HepG2 (cell line): Measurements from ENCODE around the gene C15orf62. TPM values are rescaled to one million over a fixed set of nuclear protein-coding genes. Genes with fewer than 3 reads are reported as not detected.
A peak's percentile ranks its signal among the peaks of the same experiment; 100 is the strongest.

ENCODE experiments used
- ATAC-seq: fragments of 200-7000 bp; cut with Tn5 transposase; 3 replicates; pipeline ENCODE4 v1.9.1; 2020; ENCODE audit warnings: mild to moderate bottlenecking, moderate library complexity
- BruUV-seq: library from RNA; stranded (reverse); fragments of 400-500 nt; replicated peaks from 2 replicates; lab custom pipeline; 2021; lab: Mats Ljungman, UMichigan
- CTCF ChIA-PET: fragments of 300-600 bp; formaldehyde crosslinking; extraction: SDS; loops from one replicate; lab custom pipeline; 2021; ENCODE audit warnings: low total read pairs, inconsistent platforms, low intra/inter-chr PET ratio; lab: Yijun Ruan, JAX
- POLR2A ChIA-PET: fragments of 350-600 bp; sonication (Branson Sonifier 250); formaldehyde crosslinking; loops from one replicate; lab custom pipeline; 2020; ENCODE audit warnings: antibody characterized with exemption, inconsistent platforms; lab: Yijun Ruan, JAX
- DNase-seq: peaks from one replicate; pipeline ENCODE4 v3.0.0-alpha.2; 2015; ENCODE audit warnings: low spot score
- FAIRE-seq: peaks from 3 replicates; lab custom pipeline; 2011; peaks lifted over from hg19 to GRCh38; lab: Jason Lieb, UNC
- H2AFZ ChIP-seq: one replicate; pipeline ENCODE4 v1.6.1; 2011; ENCODE audit warnings: low read length, inconsistent platforms
- H3K27ac ChIP-seq: fragments of 300-600 bp; 3 replicates; pipeline ENCODE4 v1.8.0; 2011; ENCODE audit warnings: mixed run types, mild to moderate bottlenecking, mixed read lengths, low read length, inconsistent platforms; ENCODE audit not compliant: insufficient read depth; ENCODE audit errors: extremely low read length
- H3K27me3 ChIP-seq, 2 experiments: fragments of 200-600 bp in 1 of 2; 2 replicates in 1 of 2; 3 replicates in 1 of 2; pipeline versions ENCODE4 v1.6.0 to v1.8.0; 2011; ENCODE audit warnings: low read length in 2 of 2, mild to moderate bottlenecking in 2 of 2, moderate library complexity in 2 of 2, inconsistent platforms in 1 of 2; ENCODE audit not compliant: insufficient read depth in 2 of 2, control insufficient read depth in 1 of 2
- H3K36me3 ChIP-seq, 2 experiments: fragments of 200-600 bp in 1 of 2; replicated peaks in 1 of 2; 2 replicates in 1 of 2; 3 replicates in 1 of 2; pipeline versions ENCODE4 v1.5.1 to v1.8.0; 2011; ENCODE audit warnings: low read length in 2 of 2, inconsistent platforms in 1 of 2; ENCODE audit not compliant: insufficient read depth in 2 of 2, control insufficient read depth in 1 of 2
- H3K4me1 ChIP-seq: 2 replicates; pipeline ENCODE4 v1.5.1; 2012; ENCODE audit warnings: low read length, inconsistent platforms; ENCODE audit not compliant: insufficient read depth
- H3K4me2 ChIP-seq: 2 replicates; pipeline ENCODE4 v1.6.0; 2011; ENCODE audit warnings: low read depth, low read length, inconsistent platforms
- H3K4me3 ChIP-seq, 3 experiments: fragments of 200-600 bp in 1 of 3; sonication (generic), shearing (Covaris generic) in 1 of 3; replicated peaks in 1 of 3; 2 replicates each; pipeline ENCODE4 v1.5.1; 2011 to 2016; ENCODE audit warnings: low read length in 3 of 3, inconsistent platforms in 2 of 3, low read depth in 2 of 3, mild to moderate bottlenecking in 2 of 3, control low read depth in 1 of 3, mixed read lengths in 1 of 3; ENCODE audit not compliant: insufficient read depth in 1 of 3
- H3K79me2 ChIP-seq: one replicate; pipeline ENCODE4 v1.6.1; 2011; ENCODE audit warnings: low read length, inconsistent platforms; ENCODE audit not compliant: insufficient read depth
- H3K9ac ChIP-seq: 2 replicates; pipeline ENCODE4 v1.6.0; 2011; ENCODE audit warnings: mild to moderate bottlenecking, low read depth, low read length, inconsistent platforms; ENCODE audit not compliant: insufficient read depth
- H3K9me3 ChIP-seq: 2 replicates; pipeline ENCODE4 v1.5.1; 2012; ENCODE audit warnings: mild to moderate bottlenecking, low read length
- H4K20me1 ChIP-seq: 2 replicates; pipeline ENCODE4 v1.6.0; 2011; ENCODE audit warnings: inconsistent platforms, mild to moderate bottlenecking, low read length, moderate library complexity; ENCODE audit not compliant: insufficient read depth
- BATF2 ChIP-seq: sonication (generic); formaldehyde crosslinking; IDR thresholded peaks from 2 replicates; pipeline ENCODE4 v1.8.0; 2022; ENCODE audit warnings: mild to moderate bottlenecking, missing genetic modification reagents, moderate library complexity
- CHD2 ChIP-seq: IDR thresholded peaks from 2 replicates; pipeline ENCODE4 v1.6.1; 2011; ENCODE audit warnings: low read depth, low read length, improper control_type of control experiment
- FOXC1 ChIP-seq: sonication (generic); formaldehyde crosslinking; IDR thresholded peaks from 2 replicates; pipeline ENCODE4 v1.8.0; 2022; ENCODE audit warnings: mild to moderate bottlenecking, missing genetic modification reagents, borderline replicate concordance
- MAFF ChIP-seq: IDR thresholded peaks from 2 replicates; pipeline ENCODE4 v1.6.1; 2011; ENCODE audit warnings: low read depth, low read length, improper control_type of control experiment
- MATR3 ChIP-seq: sonication (generic); formaldehyde crosslinking; IDR thresholded peaks from 2 replicates; pipeline ENCODE4 v1.4.0; 2020; ENCODE audit warnings: missing genetic modification reagents
- NCOA1 ChIP-seq: sonication (generic); formaldehyde crosslinking; IDR thresholded peaks from 2 replicates; pipeline ENCODE4 v1.9.0; 2021; ENCODE audit warnings: missing genetic modification reagents
- NR2F6 ChIP-seq, 2 experiments: IDR thresholded peaks; 2 replicates each; pipeline ENCODE4 v1.6.1; 2016; ENCODE audit warnings: antibody characterized with exemption in 1 of 2, mild to moderate bottlenecking in 1 of 2
- SIN3B ChIP-seq: fragments of 150-350 bp; IDR thresholded peaks from 2 replicates; pipeline ENCODE4 v1.6.1; 2014; ENCODE audit warnings: low read length
- SIX1 ChIP-seq: sonication (generic); formaldehyde crosslinking; IDR thresholded peaks from 2 replicates; pipeline ENCODE4 v1.4.0; 2020; ENCODE audit warnings: missing genetic modification reagents, borderline replicate concordance
- WIZ ChIP-seq: sonication (generic); formaldehyde crosslinking; IDR thresholded peaks from 2 replicates; pipeline ENCODE4 v1.5.1; 2020; ENCODE audit warnings: mild to moderate bottlenecking, missing genetic modification reagents
- ZBTB20 ChIP-seq: sonication (generic); formaldehyde crosslinking; IDR thresholded peaks from 2 replicates; pipeline ENCODE4 v1.8.1; 2023; ENCODE audit warnings: missing genetic modification reagents, low read depth, mild to moderate bottlenecking, borderline replicate concordance
- ZFX ChIP-seq: sonication (generic); formaldehyde crosslinking; IDR thresholded peaks from 2 replicates; pipeline ENCODE4 v1.4.0; 2020; ENCODE audit warnings: mild to moderate bottlenecking, low read depth, missing genetic modification reagents, moderate library complexity
- ZNF24 ChIP-seq: fragments of 450-650 bp; IDR thresholded peaks from 2 replicates; pipeline ENCODE4 v1.6.1; 2017; ENCODE audit warnings: antibody characterized with exemption, mild to moderate bottlenecking
- ZNF263 ChIP-seq: sonication (generic); formaldehyde crosslinking; IDR thresholded peaks from 2 replicates; pipeline ENCODE4 v1.4.0; 2020; ENCODE audit warnings: missing genetic modification reagents
- ZNF343 ChIP-seq: sonication (generic); formaldehyde crosslinking; IDR thresholded peaks from 2 replicates; pipeline ENCODE4 v1.4.0; 2020; ENCODE audit warnings: mild to moderate bottlenecking, missing genetic modification reagents
- ZNF550 ChIP-seq: sonication (generic); formaldehyde crosslinking; IDR thresholded peaks from 2 replicates; pipeline ENCODE4 v1.4.0; 2020; ENCODE audit warnings: mild to moderate bottlenecking, missing genetic modification reagents, borderline replicate concordance
- ZNF607 ChIP-seq: sonication (generic); formaldehyde crosslinking; IDR thresholded peaks from 2 replicates; pipeline ENCODE4 v1.5.1; 2020; ENCODE audit warnings: missing genetic modification reagents, mild to moderate bottlenecking, borderline replicate concordance
- ZNF710 ChIP-seq: sonication (generic); formaldehyde crosslinking; IDR thresholded peaks from 2 replicates; pipeline ENCODE4 v1.5.0; 2020; ENCODE audit warnings: mild to moderate bottlenecking, missing genetic modification reagents, borderline replicate concordance
- ZNF768 ChIP-seq: sonication (generic); formaldehyde crosslinking; IDR thresholded peaks from 2 replicates; pipeline ENCODE4 v1.4.0; 2020; ENCODE audit warnings: missing genetic modification reagents
- WGBS: methylation state at CpG from one replicate; pipeline ENCODE4 v1.1.6; 2017; ENCODE audit warnings: low lambda C conversion rate; 5-methylcytosine and 5-hydroxymethylcytosine counted together
- in situ Hi-C: cut with HindIII; loops from 2 replicates; pipeline ENCODE4 v1.10.0; 2017; ENCODE audit warnings: low pct_unique_long_range_greater_than_20kb; ENCODE audit not compliant: extremely low pct_ligation_motif_present
- intact Hi-C: fragments of 100-400 bp; cut with micrococcal nuclease; formaldehyde crosslinking; loops from one replicate; pipeline ENCODE4 v1.10.0; 2022; ENCODE audit not compliant: unreplicated experiment
- polyA plus RNA-seq, 8 experiments: library from polyadenylated mRNA; depleted of rRNA in 3 of 8; stranded (reverse) in 7 of 8; unstranded in 1 of 8; fragments of >200 nt; fragmentation: Illumina TruSeq in 4 of 8; extraction: Trizol in 4 of 8; gene quantifications; 2 replicates each; pipeline versions ENCODE4 v1.2.1 to v1.2.3, GENCODE V29; 2011 to 2016; ENCODE audit warnings: low read depth in 4 of 8, missing spikeins in 1 of 8, mixed read lengths in 1 of 8; ENCODE audit not compliant: insufficient read depth in 1 of 8
- total RNA-seq, 5 experiments: library from RNA; depleted of rRNA; stranded (reverse); fragments of >200 nt; fragmentation: Illumina TruSeq; extraction: Trizol; gene quantifications; 2 replicates each; pipeline ENCODE4 v1.2.3, GENCODE V29; 2016; ENCODE audit warnings: low read depth in 1 of 5

The C15orf62 gene
- total and polyA plus RNA-seq, 2 of the 13 experiments (the other 11 are each of a cell fraction or from before 2014, with no cell fraction given), result 0.51 to 1.1 TPM

GRCh38 chr15:40751745-40752144 lies 18.0 kb upstream of the C15orf62 start:
- FAIRE-seq, result no peak
- in situ Hi-C loops, result no loop called here
- POLR2A ChIA-PET, result interaction anchor here (0.6 to 1.2 kb wide), 2 partner anchors 11 to 12 kb away, joined by 3 read pairs; partner anchors contain the start of gene GCHFR
- TF ChIP-seq CHD2 (no peak), MAFF (no peak), ZFX (no peak), ZNF607 (CRISPR knock-in tag) (no peak)
- TF ChIP-seq, all 625 proteins: peak for 0
- ATAC-seq (no peak), DNase-seq (no peak)
- Histone ChIP-seq H3K4me1 (peaks cover 35% of the 10 kb centered on the region), H3K27me3 (no peaks in the 10 kb centered on the region), H2AFZ (no peak overlapping the region), H3K4me2 (no peak overlapping the region), H3K27ac (no peak overlapping the region), H3K4me3 (no peak overlapping the region), H3K9ac (no peak overlapping the region), H3K36me3 (peaks cover 10 to 40% of the 10 kb centered on the region in 2 experiments), H3K79me2 (peaks cover 30% of the 10 kb centered on the region), H3K9me3 (no peaks in the 10 kb centered on the region), H4K20me1 (no peaks in the 10 kb centered on the region)
- BruUV-seq, result no TSS peak
- CTCF ChIA-PET, result no interaction called here
- intact Hi-C loops, result loop anchor here (10.0 kb wide), 1 partner anchor 157 kb away; the partner anchor contains the start of gene KNL1
- WGBS, result 99% methylated on average over 10 of the region's 12 CpGs

DNA sequence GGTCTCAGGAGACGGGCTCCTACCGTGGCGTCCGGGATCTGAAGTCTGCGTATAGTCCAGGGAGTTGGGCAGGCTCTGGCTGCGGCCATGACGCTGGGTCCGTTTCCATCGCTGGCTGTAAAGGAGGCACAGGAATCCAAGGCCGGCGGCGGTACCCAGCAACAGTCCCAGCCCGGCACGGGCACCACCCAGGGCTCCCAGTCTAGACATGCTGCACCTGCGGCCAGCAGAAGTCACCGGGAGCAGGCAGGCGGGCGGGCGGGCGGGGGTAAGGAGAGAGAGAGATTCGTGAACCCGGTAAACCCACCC lies 15.3 kb upstream of the C15orf62 start:
- intact Hi-C loops (loop anchor here (10.0 kb wide), 1 partner anchor 160 kb away; the partner anchor contains the start of gene KNL1), in situ Hi-C loops (no loop called here)
- H2AFZ ChIP-seq, result no peak overlapping the region
- H3K27ac ChIP-seq, result peak overlapping the region; percentile 84
- peak overlapping the region; percentile 87 for H3K9ac ChIP-seq
- no TSS peak for BruUV-seq
- H3K27me3 ChIP-seq, result no peaks in the 10 kb centered on the region
- ChIA-PET POLR2A (interaction anchor here (0.7 kb wide), 2 partner anchors 24 to 60 kb away, joined by 4 to 5 read pairs; no protein-coding TSS in a partner anchor), CTCF (no interaction called here)
- FAIRE-seq (no peak), ATAC-seq (peak; percentile 70), DNase-seq (no peak)
- WGBS, result 0% methylated on average over 12 of the region's 22 CpGs
- H3K4me2 ChIP-seq, result peak overlapping the region; percentile 84
- no peaks in the 10 kb centered on the region for H3K9me3 ChIP-seq
- peaks cover 48% of the 10 kb centered on the region for H3K4me1 ChIP-seq
- no peaks in the 10 kb centered on the region for H4K20me1 ChIP-seq
- peaks cover 8 to 20% of the 10 kb centered on the region in 2 experiments for H3K36me3 ChIP-seq
- peak overlapping the region; percentile 83 to 98 (median 89) for H3K4me3 ChIP-seq
- H3K79me2 ChIP-seq, result peaks cover 30% of the 10 kb centered on the region
- no peak for TF ChIP-seq ZNF710 (CRISPR knock-in tag)
- TF ChIP-seq MATR3 (CRISPR knock-in tag), result no peak
- TF ChIP-seq ZNF263 (CRISPR knock-in tag), result no peak
- no peak for TF ChIP-seq WIZ (CRISPR knock-in tag)
- no peak for TF ChIP-seq ZNF550 (CRISPR knock-in tag)
- TF ChIP-seq ZBTB20, result 0 out of 2 replicates have a peak, but pooled peaks have one; percentile 6
- no peak for TF ChIP-seq FOXC1 (CRISPR knock-in tag)
- no peak for TF ChIP-seq NCOA1 (CRISPR knock-in tag)
- TF ChIP-seq BATF2, result no peak
- TF ChIP-seq NR2F6 (IDR thresholded peaks at IDR 0.05), result no peak
- TF ChIP-seq NR2F6 (CRISPR knock-in tag; IDR thresholded peaks at IDR 0.05), result no peak
- no peak for TF ChIP-seq SIN3B
- no peak for TF ChIP-seq SIX1
- TF ChIP-seq ZNF768, result no peak
- no peak for TF ChIP-seq ZNF343
- TF ChIP-seq ZNF24, result no peak
